Islet precursor cell (in vitro differentiated cells): ENCODE results near the gene DDX46.
"Not testable (repeated sequence)": the region's sequence is repeated elsewhere in the genome, so short reads cannot be mapped to it uniquely, and the experiment has no call there.

ENCODE experiments used
- DNase-seq: peaks from one replicate; pipeline ENCODE4 v3.0.0-alpha.2; 2018

DDX46 gene

GRCh38 chr5:134784946-134785620 is 26.5 kb downstream of the DDX46 start:
- DNase-seq = no peak

- DNase-seq = no peak
Observed at GRCh38 chr5:134787692-134788091, 29.1 kb downstream of the DDX46 start.

GRCh38 chr5:134791580-134791979 is 33.0 kb downstream of the DDX46 start:
- no peak for DNase-seq

GRCh38 chr5:134792286-134792685 is 33.7 kb downstream of the DDX46 start:
- no peak for DNase-seq

- no peak for DNase-seq
Observed at GRCh38 chr5:134793111-134793510, 34.5 kb downstream of the DDX46 start.

- DNase-seq = peak; percentile 78
Observed at GRCh38 chr5:134794082-134794481, 35.5 kb downstream of the DDX46 start.

- DNase-seq = no peak
Observed at GRCh38 chr5:134794819-134795218, 36.2 kb downstream of the DDX46 start.

GRCh38 chr5:134798468-134798867 is 39.9 kb downstream of the DDX46 start:
- DNase-seq = no peak

- DNase-seq = no peak
Observed at GRCh38 chr5:134803821-134804220, 45.2 kb downstream of the DDX46 start.

GRCh38 chr5:134813407-134813806 is 54.8 kb downstream of the DDX46 start:
- no peak for DNase-seq

- no peak for DNase-seq
Observed at GRCh38 chr5:134813827-134814226, 55.2 kb downstream of the DDX46 start.

- no peak for DNase-seq
Observed at GRCh38 chr5:134817006-134817405, 58.4 kb downstream of the DDX46 start.

- no peak for DNase-seq
Observed at GRCh38 chr5:134818776-134819175, 60.2 kb downstream of the DDX46 start.

GRCh38 chr5:134819407-134819963 is 60.9 kb downstream of the DDX46 start:
- no peak for DNase-seq

GRCh38 chr5:134821841-134822240 is 63.3 kb downstream of the DDX46 start:
- DNase-seq = no peak

GRCh38 chr5:134824681-134825080 is 66.1 kb downstream of the DDX46 start:
- DNase-seq = no peak

GRCh38 chr5:134825212-134825611 is 66.6 kb downstream of the DDX46 start:
- no peak for DNase-seq

GRCh38 chr5:134833340-134834032 is 74.9 kb downstream of the DDX46 start:
- no peak for DNase-seq

- no peak for DNase-seq
Observed at GRCh38 chr5:134835623-134836022, 77.0 kb downstream of the DDX46 start.

GRCh38 chr5:134837530-134838181 is 79.1 kb downstream of the DDX46 start:
- no peak for DNase-seq

GRCh38 chr5:134838361-134838760 is 79.8 kb downstream of the DDX46 start:
- DNase-seq = not testable (repeated sequence)

- DNase-seq = no peak
Observed at GRCh38 chr5:134840811-134841210, 82.2 kb downstream of the DDX46 start.

- no peak for DNase-seq
Observed at GRCh38 chr5:134844252-134844651, 85.7 kb downstream of the DDX46 start.

- no peak for DNase-seq
Observed at GRCh38 chr5:134845335-134845851, 86.8 kb downstream of the DDX46 start.
